ENCODE measurements around the gene ZNF487.
"Not testable (repeated sequence)": the region's sequence is repeated elsewhere in the genome, so short reads cannot be mapped to it uniquely, and the experiment has no call there.

The ZNF487 gene

DNA sequence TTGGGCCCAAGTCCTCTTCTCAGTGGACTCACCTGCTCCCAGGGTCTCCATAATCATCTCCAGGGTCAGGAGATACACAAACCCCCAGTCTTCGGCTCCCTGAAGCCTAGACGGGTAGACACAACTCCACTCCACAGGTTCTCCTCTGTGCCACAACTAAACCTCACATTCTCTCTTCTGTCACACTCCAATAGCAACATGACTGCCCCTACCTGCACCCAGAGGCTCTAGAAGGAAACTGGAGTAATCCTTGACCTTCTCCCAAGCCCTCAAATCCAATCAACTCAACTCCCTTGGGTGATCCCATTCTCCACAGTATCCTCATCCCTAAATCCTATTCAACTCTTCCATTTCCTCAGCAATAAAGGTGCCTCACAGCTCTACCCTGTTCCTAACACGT lies 44.2 kb upstream of the ZNF487 start:
- no peak for DNase-seq (ENCODE audit: low read depth, low spot score)
- no peak overlapping the region for H3K4me3 ChIP-seq (ENCODE audit: low read depth, low read length)
- TF ChIP-seq, protein P1, sequence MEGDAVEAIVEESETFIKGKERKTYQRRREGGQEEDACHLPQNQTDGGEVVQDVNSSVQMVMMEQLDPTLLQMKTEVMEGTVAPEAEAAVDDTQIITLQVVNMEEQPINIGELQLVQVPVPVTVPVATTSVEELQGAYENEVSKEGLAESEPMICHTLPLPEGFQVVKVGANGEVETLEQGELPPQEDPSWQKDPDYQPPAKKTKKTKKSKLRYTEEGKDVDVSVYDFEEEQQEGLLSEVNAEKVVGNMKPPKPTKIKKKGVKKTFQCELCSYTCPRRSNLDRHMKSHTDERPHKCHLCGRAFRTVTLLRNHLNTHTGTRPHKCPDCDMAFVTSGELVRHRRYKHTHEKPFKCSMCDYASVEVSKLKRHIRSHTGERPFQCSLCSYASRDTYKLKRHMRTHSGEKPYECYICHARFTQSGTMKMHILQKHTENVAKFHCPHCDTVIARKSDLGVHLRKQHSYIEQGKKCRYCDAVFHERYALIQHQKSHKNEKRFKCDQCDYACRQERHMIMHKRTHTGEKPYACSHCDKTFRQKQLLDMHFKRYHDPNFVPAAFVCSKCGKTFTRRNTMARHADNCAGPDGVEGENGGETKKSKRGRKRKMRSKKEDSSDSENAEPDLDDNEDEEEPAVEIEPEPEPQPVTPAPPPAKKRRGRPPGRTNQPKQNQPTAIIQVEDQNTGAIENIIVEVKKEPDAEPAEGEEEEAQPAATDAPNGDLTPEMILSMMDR (IDR thresholded peaks at IDR 0.05; ENCODE audit: insufficient read depth, low read length, missing control alignments) = no peak
- CTCF ChIA-PET = no interaction called here
- POLR2A ChIA-PET = no interaction called here

DNA sequence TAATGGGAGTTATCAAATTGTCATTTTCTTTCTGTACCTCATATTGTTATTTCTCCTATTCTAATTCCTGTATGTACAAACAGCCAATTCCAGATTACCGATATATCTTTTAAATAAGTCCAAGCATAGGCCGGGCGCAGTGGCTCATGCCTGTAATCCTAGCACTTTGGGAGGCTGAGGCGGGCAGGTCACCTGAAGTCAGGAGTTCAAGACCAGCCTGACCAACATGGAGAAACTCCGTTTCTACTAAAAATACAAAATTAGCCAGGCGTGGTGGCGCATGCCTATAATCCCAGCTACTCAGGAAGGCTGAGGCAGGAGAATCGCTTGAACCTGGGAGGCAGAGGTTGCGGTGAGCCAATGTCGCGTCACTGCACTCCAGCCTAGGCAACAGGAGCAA lies 43.7 kb upstream of the ZNF487 start:
- POLR2A ChIA-PET; DNase-seq (ENCODE audit: low read depth, low spot score); H3K4me3 ChIP-seq (ENCODE audit: low read depth, low read length): not testable (repeated sequence)
- CTCF ChIA-PET = interaction anchor here (1.4 kb wide), 1 partner anchor 27 kb away, joined by 7 read pairs; no protein-coding TSS in a partner anchor

DNA sequence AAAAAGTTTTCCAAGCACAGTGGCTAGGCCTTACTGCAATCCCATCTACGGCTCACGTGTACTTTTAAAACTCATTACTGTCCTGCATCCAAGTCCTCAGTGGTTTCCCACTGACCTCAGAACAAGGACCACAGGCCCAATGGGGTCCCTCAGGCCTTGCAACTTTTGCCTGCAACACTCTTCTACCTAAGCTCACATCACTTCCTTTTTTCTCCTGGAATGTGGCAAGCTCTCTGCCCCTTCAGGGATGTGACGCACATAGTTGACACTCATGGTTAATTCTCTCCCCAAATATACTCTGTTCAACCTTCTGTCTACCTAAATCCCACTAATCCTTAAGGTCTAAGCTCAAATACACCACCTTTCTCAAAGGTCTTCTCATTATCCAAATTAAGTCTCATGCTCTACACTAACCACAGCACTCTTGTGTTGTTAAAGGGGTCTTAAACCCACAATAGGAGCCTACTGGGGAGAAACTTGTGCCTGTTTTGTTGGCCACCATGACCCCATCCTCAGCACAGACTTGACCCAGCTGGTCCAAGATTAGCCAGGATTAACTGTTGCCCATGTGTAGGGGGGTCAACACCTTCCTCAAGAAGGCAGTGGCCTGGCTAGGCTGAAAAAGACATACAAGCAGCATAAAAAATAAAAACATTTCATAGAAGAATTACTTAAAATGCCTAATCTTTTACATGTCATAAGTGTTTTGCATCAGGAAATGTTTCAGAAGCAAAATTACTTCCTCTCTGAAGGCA lies 43.1 kb upstream of the ZNF487 start:
- no peak for DNase-seq (ENCODE audit: low read depth, low spot score)
- TF ChIP-seq, protein P1 (IDR thresholded peaks at IDR 0.05; ENCODE audit: insufficient read depth, low read length, missing control alignments) = no peak
- ChIA-PET POLR2A (no interaction called here), CTCF (interaction anchor here (0.7 to 1.4 kb wide), 2 partner anchors 14 to 27 kb away, joined by 3 to 7 read pairs; no protein-coding TSS in a partner anchor)
- no peak overlapping the region for H3K4me3 ChIP-seq (ENCODE audit: low read depth, low read length)

DNA sequence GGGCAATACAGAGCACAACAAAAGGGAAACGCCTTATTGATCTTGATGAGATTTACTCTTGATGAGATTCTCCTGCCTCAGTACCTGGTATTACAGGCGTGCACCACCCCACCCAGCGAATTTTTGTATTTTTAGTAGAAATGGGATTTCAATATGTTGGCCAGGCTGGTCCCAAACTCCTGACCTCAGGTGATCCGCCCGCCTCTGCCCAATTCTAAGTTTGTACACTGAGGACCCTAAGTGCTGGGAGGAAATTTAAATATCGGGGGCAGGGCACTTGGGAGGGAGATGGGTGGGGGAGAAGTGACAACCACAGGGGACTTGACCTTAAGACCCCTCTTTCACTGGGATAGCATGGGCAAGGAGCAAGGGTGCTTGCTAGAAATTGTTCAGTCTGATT lies 42.0 kb upstream of the ZNF487 start:
- H3K4me3 ChIP-seq (ENCODE audit: low read depth, low read length) = no peak overlapping the region
- TF ChIP-seq, protein P1 (IDR thresholded peaks at IDR 0.05; ENCODE audit: insufficient read depth, low read length, missing control alignments) = no peak
- DNase-seq (ENCODE audit: low read depth, low spot score) = no peak
- ChIA-PET CTCF (no interaction called here), POLR2A (interaction anchor here (2.6 kb wide), 1 partner anchor 13 kb away, joined by 15 read pairs; no protein-coding TSS in a partner anchor)

DNA sequence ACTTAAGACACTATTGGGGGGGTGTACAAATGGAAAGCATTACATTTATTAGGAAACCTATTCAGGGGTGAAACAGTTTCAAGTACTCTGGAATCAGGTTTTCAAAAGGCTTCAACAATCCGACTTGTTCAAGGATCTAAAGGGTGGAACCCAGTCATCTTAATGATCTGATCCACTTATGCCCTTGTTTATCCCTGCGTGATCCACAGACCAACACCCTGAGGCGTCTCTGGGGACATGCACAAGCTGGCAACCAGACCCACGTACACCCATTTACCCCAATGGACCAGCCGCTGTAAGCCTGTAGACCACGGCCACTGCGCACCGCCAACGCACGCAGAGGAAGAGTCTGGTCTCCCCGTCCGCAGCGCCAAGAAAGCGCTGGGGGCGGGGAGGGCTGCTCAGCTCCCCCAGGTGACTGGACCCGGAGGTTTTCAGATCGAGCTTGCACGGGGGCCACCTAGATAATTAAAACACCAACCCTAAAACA lies 41.3 kb upstream of the ZNF487 start:
- no peak for DNase-seq (ENCODE audit: low read depth, low spot score)
- TF ChIP-seq, protein P1 (IDR thresholded peaks at IDR 0.05; ENCODE audit: insufficient read depth, low read length, missing control alignments) = no peak
- POLR2A ChIA-PET = interaction anchor here (0.6 to 2.6 kb wide), 2 partner anchors 12 to 411 kb away, joined by 3 to 15 read pairs; no protein-coding TSS in a partner anchor
- peak overlapping the region; percentile 64 for H3K4me3 ChIP-seq (ENCODE audit: low read depth, low read length)
- CTCF ChIA-PET = interaction anchor here (1.0 kb wide), 1 partner anchor 66 kb away, joined by 3 read pairs; no protein-coding TSS in a partner anchor

DNA sequence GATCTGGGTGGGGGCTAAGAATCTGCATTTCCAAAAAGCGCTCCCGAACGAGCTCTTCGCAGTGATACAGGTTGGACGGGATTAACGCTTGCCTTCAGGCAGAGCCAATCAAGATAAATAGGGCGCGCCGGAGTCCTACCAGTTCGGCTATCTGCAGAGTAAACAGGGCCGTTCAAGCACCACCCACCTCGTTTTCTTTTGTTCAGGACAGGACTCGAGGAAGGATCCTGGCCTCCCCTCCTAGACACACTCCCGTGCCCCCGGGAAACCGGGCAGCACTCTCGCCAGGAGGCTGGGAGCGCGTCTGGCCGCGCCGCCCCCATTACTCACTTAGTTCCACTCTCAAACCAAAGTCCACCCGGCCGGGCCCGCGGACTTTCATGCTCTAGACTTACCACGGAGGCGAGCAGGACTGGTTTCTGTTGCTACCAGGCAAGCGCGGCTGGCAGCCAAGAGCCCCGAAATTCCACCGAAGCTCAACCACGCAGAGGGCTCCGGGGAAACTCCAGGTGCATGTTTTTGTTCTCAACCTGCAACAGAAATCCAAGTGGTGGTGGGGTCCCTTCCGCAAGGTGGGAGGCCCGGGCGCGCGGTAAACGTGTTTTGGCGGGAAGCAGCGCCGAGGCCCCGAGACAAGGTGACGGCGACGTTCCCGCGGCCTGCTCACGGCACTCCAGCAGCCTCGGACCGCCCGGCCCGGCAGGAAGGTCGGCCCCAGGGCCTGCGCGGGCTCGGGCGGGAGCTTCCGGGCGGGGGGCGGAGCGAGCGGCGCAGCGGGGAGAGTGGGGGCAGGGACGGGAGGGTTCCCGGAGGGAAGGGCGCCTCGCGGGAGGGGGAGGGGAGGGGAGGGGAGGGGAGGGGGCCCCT lies 40.6 kb upstream of the ZNF487 start:
- peak overlapping the region; percentile 64 for H3K4me3 ChIP-seq (ENCODE audit: low read depth, low read length)
- ChIA-PET CTCF (interaction anchor here (0.7 to 1.0 kb wide), 2 partner anchors 14 to 65 kb away, joined by 3 read pairs; no protein-coding TSS in a partner anchor), POLR2A (interaction anchor here (0.6 to 2.6 kb wide), 2 partner anchors 11 to 46 kb away, joined by 5 to 15 read pairs; no protein-coding TSS in a partner anchor)
- TF ChIP-seq, protein P1 (IDR thresholded peaks at IDR 0.05; ENCODE audit: insufficient read depth, low read length, missing control alignments) = no peak
- no peak for DNase-seq (ENCODE audit: low read depth, low spot score)
